ENCODE data around the gene MYO5C. TPM values are rescaled to one million over a fixed set of nuclear protein-coding genes. Genes with fewer than 3 reads are reported as not detected.

The MYO5C gene
- total RNA-seq = 2.0 TPM
- long read RNA-seq, partial matches to known transcripts = 0 of 1 reads
- long read RNA-seq, other reads (novel, unspliced or antisense) = 1 of 1 reads

- peak; percentile 81 for DNase-seq (ENCODE audit: low spot score)
- intact Hi-C loops (cut with DNase I) = no loop called here
Observed at GRCh38 chr15:52295421-52296001, at the start of gene MYO5C. Gene MYO5C (minus strand): TSS chr15:52295804. CDS start chr15:52295636, 168 bp downstream.

DNA sequence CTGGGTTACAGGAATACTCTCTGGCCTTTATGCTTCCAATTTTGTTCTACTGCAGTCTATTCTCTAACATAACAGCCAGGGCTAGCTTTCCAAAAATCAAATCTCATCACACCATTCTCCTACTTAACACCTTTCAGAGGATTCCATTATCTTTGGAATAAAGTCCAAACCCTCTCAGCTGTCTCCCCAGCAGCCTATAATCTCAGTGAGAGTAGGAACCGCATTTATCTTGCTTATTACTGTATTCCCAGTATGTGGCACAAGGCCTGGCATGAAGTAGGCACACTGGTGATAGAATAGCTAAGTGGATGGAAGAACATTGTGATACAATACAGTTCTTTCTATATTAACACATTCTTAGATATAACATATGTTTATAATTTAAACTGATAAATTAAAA is 49.0 kb upstream of the MYO5C start:
- intact Hi-C loops (cut with DNase I) = loop anchor here (10.0 kb wide), 1 partner anchor 50 kb away; no protein-coding TSS in a partner anchor
- no peak for DNase-seq (ENCODE audit: low spot score)

DNA sequence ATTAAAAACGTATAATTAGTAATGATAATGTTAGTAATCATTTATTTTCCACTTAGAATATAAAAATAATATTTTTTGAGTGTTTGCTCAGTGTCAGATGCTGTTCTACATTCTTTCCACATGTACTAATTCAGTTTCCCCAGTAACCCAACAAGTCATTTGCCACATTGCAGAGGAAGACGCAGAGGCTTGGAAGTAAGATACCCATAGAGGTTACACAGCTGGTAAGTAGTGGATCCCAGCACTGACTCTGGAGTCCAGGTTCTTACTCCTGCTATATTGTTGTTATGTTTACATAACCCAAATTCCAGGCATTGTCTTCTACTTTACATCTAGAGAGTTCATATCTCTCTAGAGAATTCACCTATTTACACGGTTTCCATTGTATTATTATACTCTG is 48.2 kb upstream of the MYO5C start:
- intact Hi-C loops (cut with DNase I) = loop anchor here (10.0 kb wide), 1 partner anchor 51 kb away; no protein-coding TSS in a partner anchor
- DNase-seq (ENCODE audit: low spot score) = no peak

DNA sequence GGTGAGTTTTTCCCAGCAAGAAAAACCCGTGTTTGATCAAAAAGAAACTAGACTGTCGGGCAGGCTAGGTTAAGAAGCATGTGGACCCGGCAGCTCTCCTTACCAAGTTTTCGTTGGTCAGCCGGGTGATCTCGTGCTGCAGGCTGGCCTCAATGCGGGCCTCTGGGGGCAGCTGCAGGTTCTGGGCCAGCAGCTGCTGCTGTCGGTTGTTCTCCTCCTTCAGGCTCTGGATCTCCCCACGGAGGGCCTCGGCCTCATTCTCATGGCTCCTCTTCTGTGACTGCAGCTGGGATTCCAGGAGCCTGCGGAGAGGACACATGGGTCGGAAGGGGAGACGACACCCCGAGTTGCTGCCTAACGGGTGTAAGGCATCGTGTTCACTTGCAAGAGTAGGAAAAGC is 44.5 kb upstream of the MYO5C start:
- no peak for DNase-seq (ENCODE audit: low spot score)
- intact Hi-C loops (cut with DNase I) = loop anchor here (10.0 kb wide), 1 partner anchor 55 kb away; no protein-coding TSS in a partner anchor

DNA sequence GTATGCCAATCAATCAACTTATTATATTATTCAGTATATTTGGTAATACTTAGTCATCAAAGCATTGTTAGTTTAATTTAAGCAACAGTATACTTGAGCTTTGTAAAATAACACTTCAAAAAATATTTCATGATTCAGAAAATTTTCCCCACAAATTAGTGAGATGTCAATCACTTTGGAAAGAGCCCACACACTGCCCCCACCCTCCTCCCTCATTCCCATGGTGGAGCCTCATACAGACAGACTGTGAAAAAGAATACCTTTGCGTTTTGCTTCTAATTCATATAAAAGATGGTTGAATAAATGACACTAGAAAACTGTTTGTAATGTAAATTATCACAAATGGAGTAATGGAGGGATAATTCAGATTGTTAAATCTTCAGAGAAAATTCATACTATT is 43.3 kb upstream of the MYO5C start:
- DNase-seq (ENCODE audit: low spot score) = no peak
- intact Hi-C loops (cut with DNase I) = loop anchor here (10.0 kb wide), 2 partner anchors 186 to 396 kb away; partner anchors contain the start of gene MYO5A

GRCh38 chr15:52338058-52338457 is 42.5 kb upstream of the MYO5C start:
- no peak for DNase-seq (ENCODE audit: low spot score)
- intact Hi-C loops (cut with DNase I) = loop anchor here (10.0 kb wide), 2 partner anchors 187 to 397 kb away; partner anchors contain the start of gene MYO5A

DNA sequence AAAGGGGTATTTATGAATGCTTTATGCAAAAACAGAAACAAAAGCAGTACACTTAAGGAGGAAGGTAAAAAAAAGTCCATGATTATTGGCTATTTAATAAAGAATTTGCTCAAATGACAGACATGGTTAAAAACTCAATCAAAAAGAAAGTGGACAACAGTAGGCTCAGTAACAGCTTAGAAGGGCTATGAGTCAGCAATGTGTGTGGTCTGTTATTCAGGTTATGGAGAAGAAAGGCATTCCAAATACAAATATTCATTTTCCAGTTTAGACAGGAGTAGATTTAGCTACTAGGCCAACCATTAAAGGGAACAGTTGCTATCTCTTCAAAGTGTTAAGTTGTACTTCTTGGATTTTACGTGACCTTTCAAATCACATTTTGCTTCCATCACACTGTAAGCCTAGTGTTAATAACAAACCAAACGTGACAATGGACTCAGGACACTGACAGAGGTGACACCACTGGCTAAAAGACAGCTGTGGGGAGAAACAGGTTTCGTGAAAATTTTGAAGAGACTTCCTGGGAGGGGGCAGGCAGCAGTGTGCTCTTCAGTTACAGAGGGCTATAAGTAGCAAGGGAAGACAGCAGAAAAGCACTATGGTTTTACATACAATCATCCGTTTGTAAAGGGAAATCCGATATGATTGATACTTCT is 41.7 kb upstream of the MYO5C start:
- intact Hi-C loops (cut with DNase I) = loop anchor here (10.0 kb wide), 2 partner anchors 187 to 397 kb away; partner anchors contain the start of gene MYO5A
- no peak for DNase-seq (ENCODE audit: low spot score)

- intact Hi-C loops (cut with DNase I) = loop anchor here (10.0 kb wide), 2 partner anchors 188 to 398 kb away; partner anchors contain the start of gene MYO5A
- DNase-seq (ENCODE audit: low spot score) = no peak
Observed at GRCh38 chr15:52336529-52336928, 40.9 kb upstream of the MYO5C start.

GRCh38 chr15:52334491-52335160 is 39.0 kb upstream of the MYO5C start:
- DNase-seq (ENCODE audit: low spot score) = no peak
- intact Hi-C loops (cut with DNase I) = loop anchor here (10.0 kb wide), 2 partner anchors 190 to 400 kb away; partner anchors contain the start of gene MYO5A

- DNase-seq (ENCODE audit: low spot score) = no peak
- intact Hi-C loops (cut with DNase I) = loop anchor here (10.0 kb wide), 2 partner anchors 193 to 403 kb away; partner anchors contain the start of gene MYO5A
Observed at GRCh38 chr15:52331490-52332240, 36.1 kb upstream of the MYO5C start.

DNA sequence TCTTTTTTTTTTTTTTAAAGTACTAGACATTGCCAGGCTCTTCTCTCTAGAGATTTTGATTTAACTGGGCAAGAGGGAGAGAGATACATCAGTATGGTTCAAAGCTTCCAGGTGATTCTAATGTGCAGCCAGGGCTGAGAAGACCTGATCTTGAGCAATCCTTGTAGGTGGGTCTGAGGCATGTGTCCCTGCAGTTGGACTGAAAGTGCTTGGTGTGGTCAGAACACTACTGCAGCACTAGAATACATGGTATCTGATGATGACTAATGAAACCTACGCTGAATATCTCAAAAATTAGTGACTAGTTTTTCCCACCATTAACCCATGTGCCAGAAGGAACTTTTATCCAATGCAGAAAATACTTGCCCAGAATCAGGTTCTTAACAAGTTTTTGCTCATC is 34.4 kb upstream of the MYO5C start:
- no peak for DNase-seq (ENCODE audit: low spot score)
- intact Hi-C loops (cut with DNase I) = loop anchor here (10.0 kb wide), 2 partner anchors 195 to 405 kb away; partner anchors contain the start of gene MYO5A

DNA sequence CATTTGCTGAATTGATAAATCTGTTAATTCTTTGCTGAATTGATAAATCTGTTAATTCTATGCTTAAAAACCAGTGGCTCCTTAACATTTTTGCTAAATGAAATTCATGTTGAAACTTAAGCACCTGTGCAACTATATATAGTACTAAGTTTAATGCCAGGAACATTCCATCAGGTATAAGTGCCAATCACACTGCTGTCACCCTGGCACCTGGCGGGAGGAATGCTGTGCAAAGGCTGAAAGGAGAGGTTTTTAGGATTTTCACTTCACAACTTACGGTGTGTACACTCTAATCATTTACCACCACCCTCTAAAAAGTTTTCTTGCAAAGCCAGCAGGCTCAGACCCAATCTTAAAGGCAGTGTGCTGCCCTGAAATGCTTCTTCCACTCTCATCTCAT is 33.5 kb upstream of the MYO5C start:
- intact Hi-C loops (cut with DNase I) = no loop called here
- no peak for DNase-seq (ENCODE audit: low spot score)

- intact Hi-C loops (cut with DNase I) = no loop called here
- no peak for DNase-seq (ENCODE audit: low spot score)
Observed at GRCh38 chr15:52328680-52329079, 33.1 kb upstream of the MYO5C start.

GRCh38 chr15:52326756-52327155 is 31.2 kb upstream of the MYO5C start:
- DNase-seq (ENCODE audit: low spot score) = no peak
- intact Hi-C loops (cut with DNase I) = no loop called here

DNA sequence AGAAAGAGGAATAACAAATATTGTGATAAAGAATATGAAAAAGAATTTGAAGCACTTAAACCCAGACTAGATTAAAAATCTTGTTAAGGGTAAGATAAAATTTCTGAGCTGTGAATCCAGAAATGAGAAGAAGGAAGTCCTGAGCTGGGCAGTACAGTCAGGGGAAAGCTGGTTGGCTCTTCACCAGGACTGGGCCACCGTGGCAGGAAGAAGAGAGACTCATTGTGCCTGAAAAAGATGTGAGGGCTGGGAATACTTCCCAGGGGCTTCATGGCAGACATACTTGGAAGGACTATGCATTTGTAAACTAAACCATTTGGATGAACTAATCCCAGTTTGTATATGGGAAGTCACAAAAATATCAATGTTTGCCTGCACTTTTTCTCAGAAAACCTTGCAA is 28.5 kb upstream of the MYO5C start:
- intact Hi-C loops (cut with DNase I) = no loop called here
- DNase-seq (ENCODE audit: low spot score) = no peak

GRCh38 chr15:52318729-52319500 is 23.3 kb upstream of the MYO5C start:
- DNase-seq (ENCODE audit: low spot score) = peak; percentile 80
- intact Hi-C loops (cut with DNase I) = no loop called here

- no peak for DNase-seq (ENCODE audit: low spot score)
- intact Hi-C loops (cut with DNase I) = no loop called here
Observed at GRCh38 chr15:52317688-52318087, 22.1 kb upstream of the MYO5C start.

DNA sequence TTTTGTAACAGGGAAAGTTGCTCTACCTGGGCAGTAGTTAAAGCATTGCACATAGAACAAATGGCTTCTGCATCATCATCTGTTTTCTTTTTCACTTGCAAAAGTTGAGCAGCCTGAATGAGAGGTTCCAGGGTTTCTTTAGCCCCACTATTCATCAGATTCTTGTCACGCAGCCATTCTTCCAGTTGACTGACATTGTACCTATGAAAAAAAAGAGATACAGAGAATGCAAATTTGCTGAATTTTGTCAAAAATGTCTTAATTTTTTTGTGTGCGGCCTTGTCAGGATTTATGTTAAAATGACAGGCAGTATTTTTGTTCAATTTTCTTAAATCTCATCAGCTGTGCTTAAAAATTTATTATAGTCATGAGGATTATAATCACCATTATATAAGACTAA is 21.4 kb upstream of the MYO5C start:
- intact Hi-C loops (cut with DNase I) = no loop called here

DNA sequence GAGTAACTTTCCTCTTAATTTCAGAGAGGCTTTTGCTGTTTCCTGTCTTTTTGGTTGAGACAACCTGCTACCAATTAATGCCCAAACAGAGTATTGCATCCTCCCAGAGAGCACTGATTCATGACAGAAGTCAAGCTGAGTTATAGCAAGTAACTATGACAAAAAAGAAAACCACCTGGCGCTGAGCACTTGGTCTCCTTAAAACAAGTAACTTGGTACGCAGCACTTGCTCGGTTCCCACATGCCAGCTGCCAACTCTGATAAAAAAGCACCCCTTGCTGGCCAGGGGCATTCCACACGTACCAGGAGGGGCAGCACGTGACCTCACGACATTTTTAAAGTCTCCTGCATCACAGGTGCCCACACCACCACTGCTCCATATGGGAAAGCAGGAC is 13.5 kb upstream of the MYO5C start:
- no peak for DNase-seq (ENCODE audit: low spot score)
- intact Hi-C loops (cut with DNase I) = no loop called here

More for the DNA sequence above, 21.4 kb upstream of the MYO5C start:
- no peak for DNase-seq (ENCODE audit: low spot score)
